IMR-90 (cell line): ENCODE results near the gene AMBRA1. TPM values are rescaled to one million over a fixed set of nuclear protein-coding genes. Genes with fewer than 3 reads are reported as not detected.
A peak's percentile ranks its signal among the peaks of the same experiment; 100 is the strongest.

ENCODE experiments used
- ATAC-seq: fragments of 200-7000 bp; cut with Tn5 transposase; 2 replicates; pipeline ENCODE4 v1.9.1; 2020; ENCODE audit warnings: low read depth, mild to moderate bottlenecking, moderate library complexity
- BruUV-seq: library from RNA; stranded (reverse); fragments of 400-500 nt; replicated peaks from 2 replicates; lab custom pipeline; 2021; lab: Mats Ljungman, UMichigan
- CTCF ChIA-PET: fragments of 300-600 bp; formaldehyde crosslinking; extraction: SDS; loops from one replicate; lab custom pipeline; 2021; ENCODE audit warnings: antibody characterized with exemption; lab: Yijun Ruan, JAX
- POLR2A ChIA-PET: fragments of 300-600 bp; sonication (Branson Sonifier 250); formaldehyde crosslinking; loops from one replicate; lab custom pipeline; 2022; ENCODE audit warnings: antibody characterized with exemption; ENCODE audit not compliant: unreplicated experiment; lab: Charles Lee
- DNase-seq: peaks from one replicate; pipeline ENCODE4 v3.0.0; 2013
- H2AFZ ChIP-seq: replicated peaks from 2 replicates; pipeline ENCODE3; 2013; ENCODE audit warnings: low read length, mild to moderate bottlenecking; ENCODE audit not compliant: poor library complexity
- H2AK5ac ChIP-seq: 2 replicates; pipeline ENCODE4 v1.6.1; 2013; ENCODE audit warnings: low read depth, low read length, inconsistent platforms
- H2AK9ac ChIP-seq: replicated peaks from 2 replicates; pipeline ENCODE3; 2013; ENCODE audit warnings: mild to moderate bottlenecking, low read depth, low read length, moderate library complexity; ENCODE audit not compliant: poor library complexity
- H2BK120ac ChIP-seq: 2 replicates; pipeline ENCODE4 v1.6.1; 2013; ENCODE audit warnings: low read depth, low read length, inconsistent platforms
- H2BK15ac ChIP-seq: 3 replicates; pipeline ENCODE4 v1.6.1; 2013; ENCODE audit warnings: low read depth, low read length, inconsistent platforms
- H2BK20ac ChIP-seq: 2 replicates; pipeline ENCODE4 v1.6.1; 2013; ENCODE audit warnings: low read depth, mild to moderate bottlenecking, inconsistent platforms, low read length, moderate library complexity
- H2BK5ac ChIP-seq: 2 replicates; pipeline ENCODE4 v1.6.1; 2013; ENCODE audit warnings: mild to moderate bottlenecking, low read depth, low read length, inconsistent platforms; ENCODE audit not compliant: poor library complexity, severe bottlenecking
- H3K14ac ChIP-seq: replicated peaks from 2 replicates; pipeline ENCODE4 v1.6.1; 2013; ENCODE audit warnings: low read depth, low read length, inconsistent platforms
- H3K18ac ChIP-seq: 2 replicates; pipeline ENCODE4 v1.6.1; 2013; ENCODE audit warnings: low read depth, low read length, control low read depth
- H3K23ac ChIP-seq: 2 replicates; pipeline ENCODE4 v1.6.1; 2013; ENCODE audit warnings: low read depth, low read length, inconsistent platforms
- H3K27ac ChIP-seq: 2 replicates; pipeline ENCODE4 v1.5.1; 2013; ENCODE audit warnings: mild to moderate bottlenecking, control low read depth, low read length; ENCODE audit not compliant: insufficient read depth
- H3K27me3 ChIP-seq: 2 replicates; pipeline ENCODE4 v1.6.1; 2013; ENCODE audit warnings: low read length; ENCODE audit not compliant: control insufficient read depth, insufficient read depth
- H3K36me3 ChIP-seq: 2 replicates; pipeline ENCODE4 v1.6.1; 2013; ENCODE audit warnings: low read length, mixed read lengths; ENCODE audit not compliant: control insufficient read depth, insufficient read depth
- H3K4ac ChIP-seq: 2 replicates; pipeline ENCODE4 v1.6.1; 2013; ENCODE audit warnings: low read depth, low read length, inconsistent platforms
- H3K4me1 ChIP-seq: 2 replicates; pipeline ENCODE4 v1.6.1; 2013; ENCODE audit warnings: low read length, mixed read lengths; ENCODE audit not compliant: control insufficient read depth, insufficient read depth
- H3K4me2 ChIP-seq: 2 replicates; pipeline ENCODE4 v1.6.1; 2013; ENCODE audit warnings: low read depth, mild to moderate bottlenecking, control low read depth, low read length, moderate library complexity
- H3K4me3 ChIP-seq: 2 replicates; pipeline ENCODE4 v1.5.1; 2013; ENCODE audit warnings: low read depth, mild to moderate bottlenecking, control low read depth, low read length, moderate library complexity; ENCODE audit not compliant: insufficient read depth
- H3K56ac ChIP-seq: 2 replicates; pipeline ENCODE4 v1.6.1; 2013; ENCODE audit warnings: low read length, inconsistent platforms; ENCODE audit not compliant: insufficient read depth; ENCODE audit errors: extremely low read depth
- H3K79me1 ChIP-seq, 2 experiments: 2 replicates each; pipeline ENCODE4 v1.6.1; 2013; ENCODE audit warnings: low read length in 2 of 2, inconsistent platforms in 1 of 2, low read depth in 1 of 2
- H3K9ac ChIP-seq: 2 replicates; pipeline ENCODE4 v1.6.1; 2013; ENCODE audit warnings: low read depth, low read length, control low read depth
- H3K9me1 ChIP-seq: 2 replicates; pipeline ENCODE4 v1.6.1; 2013; ENCODE audit warnings: low read length, inconsistent platforms; ENCODE audit not compliant: insufficient read depth
- H3K9me3 ChIP-seq: 2 replicates; pipeline ENCODE4 v1.6.1; 2013; ENCODE audit warnings: low read length; ENCODE audit not compliant: control insufficient read depth, insufficient read depth
- H4K20me1 ChIP-seq: 2 replicates; pipeline ENCODE4 v1.6.1; 2013; ENCODE audit warnings: low read length, inconsistent platforms; ENCODE audit not compliant: insufficient read depth
- H4K5ac ChIP-seq: 2 replicates; pipeline ENCODE4 v1.6.1; 2013; ENCODE audit warnings: mild to moderate bottlenecking, low read depth, low read length, control low read depth
- H4K8ac ChIP-seq, 2 experiments: 2 replicates each; pipeline ENCODE4 v1.6.1; 2013; ENCODE audit warnings: low read depth in 2 of 2, low read length in 2 of 2, control low read depth in 1 of 2, inconsistent platforms in 1 of 2
- H4K91ac ChIP-seq: 2 replicates; pipeline ENCODE4 v1.6.1; 2013; ENCODE audit warnings: low read depth, low read length, inconsistent platforms; ENCODE audit not compliant: insufficient read depth
- BHLHE40 ChIP-seq: fragments of 150-350 bp; IDR thresholded peaks from 2 replicates; pipeline ENCODE4 v1.6.1; 2016; ENCODE audit warnings: mild to moderate bottlenecking, low read depth, low read length
- CEBPB ChIP-seq: IDR thresholded peaks from 2 replicates; pipeline ENCODE4 v1.6.1; 2012; ENCODE audit warnings: low read depth, low read length, improper control_type of control experiment
- WGBS, 2 experiments: methylation state at CpG; one replicate each; pipeline versions ENCODE4 v1.1.5 to v1.1.7; 2013; ENCODE audit warnings: missing lambda C conversion rate in 2 of 2; ENCODE audit not compliant: insufficient read length in 1 of 2; ENCODE audit errors: extremely low coverage in 2 of 2; 5-methylcytosine and 5-hydroxymethylcytosine counted together
- dilution Hi-C: fragments of 300-500 bp; cut with HindIII; formaldehyde crosslinking; loops from one replicate; pipeline ENCODE4 v1.14.3; 2018; ENCODE audit warnings: low sequenced_read_pairs; ENCODE audit not compliant: unreplicated experiment
- in situ Hi-C: fragments of 300-500 bp; cut with MboI; formaldehyde crosslinking; loops from 3 replicates; pipeline ENCODE4 v1.14.3; 2019; ENCODE audit warnings: low sequenced_read_pairs, inconsistent platforms, mixed read lengths
- intact Hi-C: fragments of 100-400 bp; cut with micrococcal nuclease; formaldehyde crosslinking; loops from 2 replicates; pipeline ENCODE4 v1.10.0; 2022
- polyA plus RNA-seq, 3 experiments: library from polyadenylated mRNA; depleted of rRNA; stranded (reverse); fragments of >200 nt; gene quantifications; 2 replicates each; pipeline ENCODE4 v1.2.3, GENCODE V29; 2012; ENCODE audit warnings: low replicate concordance in 1 of 3
- total RNA-seq: library from RNA; depleted of rRNA; stranded (reverse); fragments of >200 nt; gene quantifications from 2 replicates; pipeline ENCODE4 v1.2.3, GENCODE V29; 2012

AMBRA1 gene
- total and polyA plus RNA-seq, 2 of the 4 experiments (the other 2 are of a cell fraction) = 9.4 to 18.3 TPM

DNA sequence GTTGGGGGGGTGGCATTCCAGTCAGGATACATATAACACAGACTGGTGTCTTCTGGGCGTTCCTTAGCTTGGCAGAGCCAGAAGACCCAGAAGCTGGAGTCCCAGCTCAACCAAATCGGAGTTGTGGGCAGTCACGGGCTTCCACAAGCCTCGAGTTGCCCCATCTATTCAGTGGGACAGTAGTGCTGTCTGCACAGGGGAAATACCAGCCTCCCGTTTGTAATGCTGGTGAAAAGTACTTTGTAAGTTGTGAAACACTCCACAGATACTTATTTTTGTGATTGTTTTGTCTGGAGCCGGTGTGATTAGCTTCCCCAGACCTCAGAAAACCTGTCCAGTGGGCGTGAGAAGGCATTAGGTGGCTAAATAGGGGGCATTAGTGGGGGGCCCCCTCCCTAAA, 232.9 kb downstream of the AMBRA1 start:
- H2BK20ac ChIP-seq = no peak overlapping the region
- H2AK9ac ChIP-seq = peak overlapping the region; percentile 59
- peak overlapping the region; percentile 25; the same call in 1 of the 3 replicates for H2BK15ac ChIP-seq
- dilution Hi-C loops (no loop called here), intact Hi-C loops (no loop called here), in situ Hi-C loops (no loop called here)
- peak overlapping the region; percentile 50 for H4K5ac ChIP-seq
- H2BK120ac ChIP-seq = peak overlapping the region; percentile 52; the same call in 1 of the 2 replicates
- H3K56ac ChIP-seq = no peak overlapping the region
- H3K23ac ChIP-seq = peak overlapping the region; percentile 40; the same call in 1 of the 2 replicates
- no peaks in the 10 kb centered on the region for H3K27me3 ChIP-seq
- peaks cover 32% of the 10 kb centered on the region for H4K20me1 ChIP-seq
- ChIA-PET CTCF (interaction anchor here (0.8 to 1.4 kb wide), 3 partner anchors 9 to 121 kb away, joined by 3 to 6 read pairs (median 4); partner anchors contain the start of gene DGKZ), POLR2A (interaction anchor here (0.9 kb wide), 1 partner anchor 72 kb away, joined by 10 read pairs; no protein-coding TSS in a partner anchor)
- H3K9me1 ChIP-seq = peaks cover 14% of the 10 kb centered on the region
- H4K8ac ChIP-seq = peak overlapping the region; percentile 44 to 93
- 100% methylated on average over 1 of the region's 7 CpGs; no CpG with 5 or more reads in 1 of the 2 experiments for WGBS, 2 experiments
- peak overlapping the region; percentile 55; the same call in 1 of the 2 replicates for H4K91ac ChIP-seq
- peak overlapping the region; percentile 66 for H3K27ac ChIP-seq
- peak overlapping the region; percentile 44; the same call in 1 of the 2 replicates for H3K14ac ChIP-seq
- peak overlapping the region; percentile 36; the same call in 1 of the 2 replicates for H3K9ac ChIP-seq
- peak overlapping the region; percentile 71 for H2BK5ac ChIP-seq
- H3K36me3 ChIP-seq = no peaks in the 10 kb centered on the region
- peak overlapping the region; percentile 65; the same call in 1 of the 2 replicates for H3K18ac ChIP-seq
- no TSS peak for BruUV-seq
- H2AFZ ChIP-seq = peak overlapping the region; percentile 78
- H3K4me1 ChIP-seq = peaks cover 37% of the 10 kb centered on the region
- peak; percentile 58 for TF ChIP-seq CEBPB
- no peak for TF ChIP-seq BHLHE40
- H3K4me3 ChIP-seq = no peak overlapping the region
- peak overlapping the region; percentile 43; the same call in 1 of the 2 replicates for H2AK5ac ChIP-seq
- DNase-seq (no peak), ATAC-seq (no peak)
- H3K9me3 ChIP-seq = no peaks in the 10 kb centered on the region
- peak overlapping the region; percentile 76 for H3K4ac ChIP-seq
- H3K4me2 ChIP-seq = peak overlapping the region; percentile 51
- H3K79me1 ChIP-seq = peaks cover 51 to 71% of the 10 kb centered on the region in 2 experiments
